IPS-18c (cell line): Measurements from ENCODE around the gene TNFSF12.

Experiments
- H3K4me3 ChIP-seq: 2 replicates; pipeline ENCODE4 v1.7.0; 2013; ENCODE audit warnings: low read depth, mild to moderate bottlenecking, low read length, moderate library complexity; ENCODE audit not compliant: insufficient read depth
- H3K9me3 ChIP-seq: one replicate; pipeline ENCODE4 v1.6.1; 2013; ENCODE audit warnings: mild to moderate bottlenecking, low read length, moderate library complexity; ENCODE audit not compliant: control insufficient read depth, insufficient read depth

The TNFSF12 gene, protein sequence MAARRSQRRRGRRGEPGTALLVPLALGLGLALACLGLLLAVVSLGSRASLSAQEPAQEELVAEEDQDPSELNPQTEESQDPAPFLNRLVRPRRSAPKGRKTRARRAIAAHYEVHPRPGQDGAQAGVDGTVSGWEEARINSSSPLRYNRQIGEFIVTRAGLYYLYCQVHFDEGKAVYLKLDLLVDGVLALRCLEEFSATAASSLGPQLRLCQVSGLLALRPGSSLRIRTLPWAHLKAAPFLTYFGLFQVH

DNA sequence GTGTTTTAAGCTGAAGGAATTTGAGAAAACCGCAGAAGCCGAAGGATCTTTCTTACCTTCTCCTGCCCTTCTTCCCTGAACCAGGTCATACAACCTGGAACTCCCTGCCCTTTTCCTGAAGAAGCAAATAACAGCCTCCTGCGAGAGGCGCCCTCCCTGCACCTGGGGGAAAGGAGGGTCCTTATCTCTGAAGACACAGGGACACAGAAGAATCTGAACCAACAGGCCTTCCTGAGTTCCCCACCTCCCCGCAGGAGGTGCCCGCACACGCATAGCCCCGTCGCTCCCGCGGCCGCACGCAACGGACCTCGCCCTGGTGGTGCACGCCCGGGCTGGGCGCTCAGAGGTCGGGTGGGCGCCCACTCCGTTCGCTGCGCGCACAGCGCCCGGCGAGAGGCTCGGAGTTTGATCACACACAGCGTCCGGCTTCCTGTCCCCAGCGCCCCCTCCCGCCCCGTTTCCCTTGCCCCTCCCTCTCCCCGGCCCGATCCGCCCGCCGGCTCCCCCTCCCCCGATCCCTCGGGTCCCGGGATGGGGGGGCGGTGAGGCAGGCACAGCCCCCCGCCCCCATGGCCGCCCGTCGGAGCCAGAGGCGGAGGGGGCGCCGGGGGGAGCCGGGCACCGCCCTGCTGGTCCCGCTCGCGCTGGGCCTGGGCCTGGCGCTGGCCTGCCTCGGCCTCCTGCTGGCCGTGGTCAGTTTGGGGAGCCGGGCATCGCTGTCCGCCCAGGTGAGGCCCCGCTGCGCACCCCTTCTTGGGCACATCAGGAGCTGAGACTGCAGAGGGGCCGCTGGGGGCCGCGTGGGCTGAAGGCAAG is at the start of gene TNFSF12:
Gene TNFSF12, plus strand, starts transcription at position 474 of the 816 bp plus-strand sequence. Its CDS starts 96 bp downstream, at position 570.
- H3K4me3 ChIP-seq: peak within 1 kb of the TSS; percentile 53
- H3K9me3 ChIP-seq: no peaks in the 10 kb centered on the region

DNA sequence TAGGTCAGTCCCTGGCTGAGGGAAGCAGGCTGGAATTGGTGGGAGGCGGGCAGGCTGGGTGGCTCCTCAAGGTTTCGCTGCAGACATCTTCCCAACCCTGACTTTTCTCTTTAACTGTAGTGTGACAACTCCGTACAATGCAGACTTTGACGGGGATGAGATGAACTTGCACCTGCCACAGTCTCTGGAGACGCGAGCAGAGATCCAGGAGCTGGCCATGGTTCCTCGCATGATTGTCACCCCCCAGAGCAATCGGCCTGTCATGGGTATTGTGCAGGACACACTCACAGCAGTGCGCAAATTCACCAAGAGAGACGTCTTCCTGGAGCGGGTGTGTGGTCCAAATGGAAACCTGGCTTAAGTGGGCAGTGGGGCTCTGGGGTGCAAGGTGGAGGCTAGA is 49.7 kb upstream of the TNFSF12 start:
- Histone ChIP-seq H3K4me3 (no peak overlapping the region), H3K9me3 (no peaks in the 10 kb centered on the region)

DNA sequence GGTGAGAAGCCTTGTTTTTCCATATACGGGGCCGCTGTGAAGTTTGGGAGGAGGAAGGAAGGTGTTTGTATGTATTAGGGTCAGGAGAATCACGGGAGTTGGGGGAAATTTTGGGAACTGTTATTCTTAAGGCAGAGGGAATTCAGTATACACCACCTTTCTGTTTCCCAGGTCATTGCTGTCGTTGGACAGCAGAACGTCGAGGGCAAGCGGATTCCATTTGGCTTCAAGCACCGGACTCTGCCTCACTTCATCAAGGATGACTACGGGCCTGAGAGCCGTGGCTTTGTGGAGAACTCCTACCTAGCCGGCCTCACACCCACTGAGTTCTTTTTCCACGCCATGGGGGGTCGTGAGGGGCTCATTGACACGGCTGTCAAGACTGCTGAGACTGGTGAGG is 47.1 kb upstream of the TNFSF12 start:
- H3K4me3 ChIP-seq: no peak overlapping the region

DNA sequence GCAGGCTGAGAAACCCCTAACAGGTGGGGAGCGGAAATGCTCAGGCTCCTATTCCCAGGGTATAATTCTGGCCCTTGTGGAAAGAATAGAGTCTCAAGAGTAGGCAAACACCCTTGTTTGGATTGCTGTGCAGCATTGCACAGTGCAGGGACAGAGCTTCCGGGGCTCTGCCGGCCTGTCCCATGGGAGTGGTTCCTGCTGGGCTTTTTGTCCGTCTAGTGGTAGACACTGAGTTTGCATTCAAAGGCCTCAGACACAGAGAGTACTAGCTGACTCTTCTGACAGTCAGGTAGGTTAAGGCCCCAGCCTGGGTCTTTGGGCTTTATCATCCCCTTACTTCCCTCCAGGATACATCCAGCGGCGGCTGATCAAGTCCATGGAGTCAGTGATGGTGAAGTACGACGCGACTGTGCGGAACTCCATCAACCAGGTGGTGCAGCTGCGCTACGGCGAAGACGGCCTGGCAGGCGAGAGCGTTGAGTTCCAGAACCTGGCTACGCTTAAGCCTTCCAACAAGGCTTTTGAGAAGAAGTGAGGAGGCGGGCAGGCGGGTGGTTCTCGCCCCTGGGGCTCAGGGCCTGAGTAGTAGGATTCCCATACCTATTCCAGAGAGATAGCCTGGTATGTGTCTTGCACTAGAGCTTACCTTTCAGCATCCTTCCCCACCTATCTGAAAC is 46.5 kb upstream of the TNFSF12 start:
- Histone ChIP-seq H3K4me3 (no peak overlapping the region), H3K9me3 (no peaks in the 10 kb centered on the region)

More for the DNA sequence above, 47.1 kb upstream of the TNFSF12 start:
- no peaks in the 10 kb centered on the region for H3K9me3 ChIP-seq

DNA sequence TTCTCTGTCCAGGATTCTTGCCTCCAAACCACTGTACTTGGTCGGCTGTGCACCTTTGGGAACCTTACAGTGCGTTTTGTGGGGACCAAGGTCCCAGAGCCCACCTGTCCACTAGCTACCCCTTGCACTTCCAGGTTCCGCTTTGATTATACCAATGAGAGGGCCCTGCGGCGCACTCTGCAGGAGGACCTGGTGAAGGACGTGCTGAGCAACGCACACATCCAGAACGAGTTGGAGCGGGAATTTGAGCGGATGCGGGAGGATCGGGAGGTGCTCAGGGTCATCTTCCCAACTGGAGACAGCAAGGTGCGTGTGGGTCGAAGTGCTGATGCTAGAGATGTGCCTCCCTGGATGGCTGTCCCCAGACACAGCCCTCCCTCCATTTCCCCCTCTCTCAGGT is 45.9 kb upstream of the TNFSF12 start:
- Histone ChIP-seq H3K4me3 (no peak overlapping the region), H3K9me3 (no peaks in the 10 kb centered on the region)

DNA sequence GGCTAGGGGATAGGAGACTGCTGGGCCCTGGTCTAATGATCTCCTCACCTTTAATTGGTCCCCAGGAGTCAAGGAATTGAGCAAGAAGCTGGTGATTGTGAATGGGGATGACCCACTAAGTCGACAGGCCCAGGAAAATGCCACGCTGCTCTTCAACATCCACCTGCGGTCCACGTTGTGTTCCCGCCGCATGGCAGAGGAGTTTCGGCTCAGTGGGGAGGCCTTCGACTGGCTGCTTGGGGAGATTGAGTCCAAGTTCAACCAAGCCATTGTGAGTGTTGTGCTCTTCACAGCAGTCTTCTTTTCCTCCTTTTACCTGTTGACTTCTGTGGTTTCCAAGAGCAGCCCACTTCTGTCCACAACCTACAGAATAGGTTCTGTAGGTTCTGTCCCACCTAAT is 45.3 kb upstream of the TNFSF12 start:
- Histone ChIP-seq H3K9me3 (no peaks in the 10 kb centered on the region), H3K4me3 (no peak overlapping the region)

DNA sequence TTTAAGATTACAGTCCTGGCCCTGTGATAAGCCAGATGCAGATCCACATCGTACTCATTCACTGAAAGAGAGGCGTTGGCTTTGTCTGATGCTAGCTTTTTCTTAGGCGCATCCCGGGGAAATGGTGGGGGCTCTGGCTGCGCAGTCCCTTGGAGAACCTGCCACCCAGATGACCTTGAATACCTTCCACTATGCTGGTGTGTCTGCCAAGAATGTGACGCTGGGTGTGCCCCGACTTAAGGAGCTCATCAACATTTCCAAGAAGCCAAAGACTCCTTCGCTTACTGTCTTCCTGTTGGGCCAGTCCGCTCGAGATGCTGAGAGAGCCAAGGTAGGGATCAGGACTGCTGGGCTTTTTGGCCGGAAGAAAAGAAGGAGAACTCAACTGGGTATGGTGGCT is 40.7 kb upstream of the TNFSF12 start:
- Histone ChIP-seq H3K4me3 (no peak overlapping the region), H3K9me3 (no peaks in the 10 kb centered on the region)

DNA sequence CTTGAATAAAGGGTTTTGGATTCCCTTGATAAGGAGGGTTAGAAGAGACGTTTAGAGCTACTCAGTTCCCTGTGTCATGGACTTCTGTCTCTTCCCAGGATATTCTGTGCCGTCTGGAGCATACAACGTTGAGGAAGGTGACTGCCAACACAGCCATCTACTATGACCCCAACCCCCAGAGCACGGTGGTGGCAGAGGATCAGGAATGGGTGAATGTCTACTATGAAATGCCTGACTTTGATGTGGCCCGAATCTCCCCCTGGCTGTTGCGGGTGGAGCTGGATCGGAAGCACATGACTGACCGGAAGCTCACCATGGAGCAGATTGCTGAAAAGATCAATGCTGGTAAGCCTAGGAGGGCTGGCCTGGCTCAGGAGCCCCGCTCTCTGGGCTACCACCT is 40.0 kb upstream of the TNFSF12 start:
- H3K9me3 ChIP-seq: no peaks in the 10 kb centered on the region
- no peak overlapping the region for H3K4me3 ChIP-seq

DNA sequence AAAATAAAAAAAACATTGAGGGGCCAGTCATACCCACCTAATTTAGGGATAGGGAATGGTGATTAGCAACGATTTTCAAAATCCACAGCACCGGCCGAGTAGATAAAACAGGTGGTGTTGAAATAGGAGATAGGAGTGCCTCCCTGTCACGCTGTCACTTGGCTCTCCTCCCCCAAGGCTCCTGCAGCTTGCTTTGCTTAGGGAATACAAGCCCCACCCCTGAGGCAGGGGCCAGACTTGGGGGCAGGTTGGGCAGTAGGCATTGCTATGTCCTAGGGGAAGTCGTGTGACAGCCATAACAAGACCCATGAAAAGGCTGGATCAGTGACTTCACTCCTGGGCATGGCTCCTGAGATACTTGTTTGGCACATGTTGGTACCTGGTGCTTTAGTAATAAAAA is 38.9 kb upstream of the TNFSF12 start:
- no peaks in the 10 kb centered on the region for H3K9me3 ChIP-seq
- H3K4me3 ChIP-seq: no peak overlapping the region

DNA sequence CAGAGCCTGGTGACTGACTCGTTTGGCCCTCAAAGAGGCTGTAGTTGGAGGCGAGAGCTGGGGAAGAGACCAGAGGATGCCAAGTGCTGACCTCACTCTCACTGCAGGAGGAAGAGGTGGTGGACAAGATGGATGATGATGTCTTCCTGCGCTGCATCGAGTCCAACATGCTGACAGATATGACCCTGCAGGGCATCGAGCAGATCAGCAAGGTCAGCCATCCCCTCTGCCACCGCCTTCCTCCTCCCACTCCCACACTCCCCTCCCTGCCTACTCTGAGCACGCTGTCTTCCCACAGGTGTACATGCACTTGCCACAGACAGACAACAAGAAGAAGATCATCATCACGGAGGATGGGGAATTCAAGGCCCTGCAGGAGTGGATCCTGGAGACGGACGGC is 37.8 kb upstream of the TNFSF12 start:
- Histone ChIP-seq H3K4me3 (no peak overlapping the region), H3K9me3 (no peaks in the 10 kb centered on the region)

DNA sequence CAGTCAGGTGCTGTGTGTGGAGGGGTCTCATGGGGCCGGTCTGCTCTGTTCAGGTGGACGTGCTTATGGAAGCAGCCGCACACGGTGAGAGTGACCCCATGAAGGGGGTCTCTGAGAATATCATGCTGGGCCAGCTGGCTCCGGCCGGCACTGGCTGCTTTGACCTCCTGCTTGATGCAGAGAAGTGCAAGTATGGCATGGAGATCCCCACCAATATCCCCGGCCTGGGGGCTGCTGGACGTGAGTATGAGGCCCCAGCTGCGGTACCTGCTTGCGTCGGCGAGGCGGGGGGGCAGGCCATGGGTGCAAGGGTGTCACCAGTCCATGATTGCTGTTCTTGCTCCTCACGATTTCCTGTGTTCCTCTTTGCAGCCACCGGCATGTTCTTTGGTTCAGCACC is 36.8 kb upstream of the TNFSF12 start:
- H3K4me3 ChIP-seq: no peak overlapping the region
- H3K9me3 ChIP-seq: no peaks in the 10 kb centered on the region

DNA sequence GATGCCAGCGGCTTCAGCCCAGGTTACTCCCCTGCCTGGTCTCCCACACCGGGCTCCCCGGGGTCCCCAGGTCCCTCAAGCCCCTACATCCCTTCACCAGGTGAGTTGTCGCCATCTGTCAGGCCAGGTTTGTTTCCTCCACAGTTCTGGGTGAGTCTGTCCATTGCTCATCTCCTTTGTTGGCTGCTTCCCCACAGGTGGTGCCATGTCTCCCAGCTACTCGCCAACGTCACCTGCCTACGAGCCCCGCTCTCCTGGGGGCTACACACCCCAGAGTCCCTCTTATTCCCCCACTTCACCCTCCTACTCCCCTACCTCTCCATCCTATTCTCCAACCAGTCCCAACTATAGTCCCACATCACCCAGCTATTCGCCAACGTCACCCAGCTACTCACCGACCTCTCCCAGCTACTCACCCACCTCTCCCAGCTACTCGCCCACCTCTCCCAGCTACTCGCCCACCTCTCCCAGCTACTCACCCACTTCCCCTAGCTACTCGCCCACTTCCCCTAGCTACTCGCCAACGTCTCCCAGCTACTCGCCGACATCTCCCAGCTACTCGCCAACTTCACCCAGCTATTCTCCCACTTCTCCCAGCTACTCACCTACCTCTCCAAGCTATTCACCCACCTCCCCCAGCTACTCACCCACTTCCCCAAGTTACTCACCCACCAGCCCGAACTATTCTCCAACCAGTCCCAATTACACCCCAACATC is 35.9 kb upstream of the TNFSF12 start:
- Histone ChIP-seq H3K9me3 (no peaks in the 10 kb centered on the region), H3K4me3 (no peak overlapping the region)

DNA sequence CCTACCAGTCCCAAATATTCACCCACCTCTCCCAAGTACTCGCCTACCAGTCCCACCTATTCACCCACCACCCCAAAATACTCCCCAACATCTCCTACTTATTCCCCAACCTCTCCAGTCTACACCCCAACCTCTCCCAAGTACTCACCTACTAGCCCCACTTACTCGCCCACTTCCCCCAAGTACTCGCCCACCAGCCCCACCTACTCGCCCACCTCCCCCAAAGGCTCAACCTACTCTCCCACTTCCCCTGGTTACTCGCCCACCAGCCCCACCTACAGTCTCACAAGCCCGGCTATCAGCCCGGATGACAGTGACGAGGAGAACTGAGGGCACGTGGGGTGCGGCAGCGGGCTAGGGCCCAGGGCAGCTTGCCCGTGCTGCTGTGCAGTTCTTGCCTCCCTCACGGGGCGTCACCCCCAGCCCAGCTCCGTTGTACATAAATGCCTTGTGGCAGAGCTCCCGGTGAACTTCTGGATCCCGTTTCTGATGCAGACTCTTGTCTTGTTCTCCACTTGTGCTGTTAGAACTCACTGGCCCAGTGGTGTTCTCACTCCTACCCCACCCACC is 34.9 kb upstream of the TNFSF12 start:
- no peak overlapping the region for H3K4me3 ChIP-seq
- no peaks in the 10 kb centered on the region for H3K9me3 ChIP-seq

DNA sequence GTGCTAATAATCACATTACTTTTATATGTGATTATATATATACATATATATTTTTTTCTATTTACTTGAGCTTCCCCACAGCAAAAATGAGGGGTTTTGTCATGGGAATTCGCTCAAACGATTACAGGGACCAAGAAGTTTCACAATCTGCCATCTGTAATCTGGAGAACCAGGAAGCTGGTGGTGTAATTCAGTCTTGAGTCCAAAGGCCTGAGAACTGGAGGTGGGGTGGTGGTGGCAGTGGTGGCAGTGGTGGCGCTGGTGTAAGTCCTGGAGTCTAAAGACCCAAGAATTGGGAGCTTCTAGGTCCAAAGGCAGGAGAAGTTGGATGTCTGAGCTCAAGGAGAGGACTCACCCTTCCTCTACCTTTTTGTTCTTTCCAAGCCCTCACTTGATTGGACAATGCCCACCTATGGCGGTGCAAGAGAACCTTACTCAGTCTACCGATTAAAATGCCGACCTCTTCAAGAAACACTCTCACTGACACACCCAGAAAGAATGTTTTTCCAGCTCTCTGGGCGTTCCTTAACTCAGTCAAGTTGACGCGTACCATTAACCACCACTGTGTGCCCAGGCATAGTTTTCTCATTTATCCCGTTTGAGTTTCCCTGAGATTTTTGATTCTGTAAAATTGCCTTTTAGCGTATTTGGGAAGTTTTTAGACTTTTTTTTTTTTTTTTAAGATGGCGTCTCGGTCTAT is 32.8 kb upstream of the TNFSF12 start:
- Histone ChIP-seq H3K9me3 (no peaks in the 10 kb centered on the region), H3K4me3 (no peak overlapping the region)

DNA sequence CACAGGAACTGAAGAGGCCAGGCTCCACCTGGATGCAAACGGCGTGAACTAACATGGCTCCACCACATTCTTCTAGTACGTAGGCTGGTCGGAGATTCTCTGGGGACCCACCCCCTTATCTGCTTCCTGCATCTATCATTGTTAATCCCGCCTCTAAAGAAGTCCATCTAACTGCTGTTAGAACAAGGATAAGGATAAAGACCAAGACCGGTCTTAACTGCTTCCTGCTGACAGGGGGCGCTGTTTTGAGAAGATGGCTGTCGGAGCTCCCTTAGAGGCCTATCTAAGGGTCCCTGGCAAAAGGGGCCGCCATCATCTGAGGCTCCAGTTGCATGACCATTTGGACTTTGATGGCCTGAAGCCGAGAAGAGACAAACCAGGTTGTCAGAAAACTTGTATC is 25.8 kb upstream of the TNFSF12 start:
- Histone ChIP-seq H3K4me3 (no peak overlapping the region), H3K9me3 (no peaks in the 10 kb centered on the region)

DNA sequence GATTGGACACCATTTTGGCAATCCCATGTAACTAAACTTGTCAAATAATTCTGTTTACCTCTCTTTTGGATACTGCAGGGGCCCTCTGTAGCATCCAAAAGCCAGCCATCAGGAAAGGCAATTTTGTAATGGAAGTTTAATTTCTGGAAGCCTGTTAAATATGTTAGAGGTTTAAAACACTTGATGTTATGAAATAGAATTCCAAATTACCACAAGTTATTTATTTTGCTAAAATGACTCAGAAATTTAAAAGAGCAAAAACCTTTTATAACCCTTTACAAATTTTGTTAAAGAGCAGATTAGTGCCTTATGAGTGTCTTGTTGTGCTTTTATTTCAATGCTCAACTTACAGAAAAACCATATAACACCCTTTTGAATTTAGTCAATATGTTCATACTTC is 20.0 kb upstream of the TNFSF12 start:
- H3K4me3 ChIP-seq: no peak overlapping the region

More for the DNA sequence above, 20.0 kb upstream of the TNFSF12 start:
- H3K9me3 ChIP-seq: peaks cover 2% of the 10 kb centered on the region
